Posterior vena cava (tissue), 2 donors: ENCODE results near the gene PLPP2. TPM values are rescaled to one million over a fixed set of nuclear protein-coding genes. Genes with fewer than 3 reads are reported as not detected.

Experiments
- DNase-seq: peaks from one replicate; pipeline ENCODE4 v3.0.0-alpha.2; 2020; ENCODE audit warnings: low spot score
- intact Hi-C, 2 donors: fragments of 100-400 bp; cut with DNase I; formaldehyde crosslinking; loops; one replicate each; pipeline versions ENCODE4 v1.14.1 to v1.14.2; 2022 to 2023
- long read RNA-seq, 2 donors: library from polyadenylated mRNA; unstranded; transcript quantifications; one replicate each; pipeline ENCODE4 v2.0.0, GENCODE V29; 2020 to 2021
- total RNA-seq, 2 donors: library from RNA; stranded (reverse); fragmentation: NEBNext Ultra II Directional; extraction: Animal tissue kit (Norgen Biotek cat#: 25700); gene quantifications; one replicate each; pipeline ENCODE4 v1.2.1, GENCODE V29; 2021
- donor health status: DM: yes; HTN: yes; CAD: no.
- donor health status: DM: yes; HTN: yes; CAD: no.

PLPP2 gene
- total RNA-seq = 1 to 10 TPM in 1 of 2 donors, under 1 TPM in 1; 0.83 to 4.5 TPM
- long read RNA-seq, donor 1, partial matches to known transcripts = 0 of 1 reads
- long read RNA-seq, donor 1, other reads (novel, unspliced or antisense) = 0 of 1 reads
- long read RNA-seq, donor 2, transcript PLPP2-203 (6 exons, 1,383 nt) = major isoform, 10 of 11 reads
- long read RNA-seq, donor 2, partial matches to known transcripts = 0 of 11 reads
- long read RNA-seq, donor 2, other reads (novel, unspliced or antisense) = 0 of 11 reads

DNA sequence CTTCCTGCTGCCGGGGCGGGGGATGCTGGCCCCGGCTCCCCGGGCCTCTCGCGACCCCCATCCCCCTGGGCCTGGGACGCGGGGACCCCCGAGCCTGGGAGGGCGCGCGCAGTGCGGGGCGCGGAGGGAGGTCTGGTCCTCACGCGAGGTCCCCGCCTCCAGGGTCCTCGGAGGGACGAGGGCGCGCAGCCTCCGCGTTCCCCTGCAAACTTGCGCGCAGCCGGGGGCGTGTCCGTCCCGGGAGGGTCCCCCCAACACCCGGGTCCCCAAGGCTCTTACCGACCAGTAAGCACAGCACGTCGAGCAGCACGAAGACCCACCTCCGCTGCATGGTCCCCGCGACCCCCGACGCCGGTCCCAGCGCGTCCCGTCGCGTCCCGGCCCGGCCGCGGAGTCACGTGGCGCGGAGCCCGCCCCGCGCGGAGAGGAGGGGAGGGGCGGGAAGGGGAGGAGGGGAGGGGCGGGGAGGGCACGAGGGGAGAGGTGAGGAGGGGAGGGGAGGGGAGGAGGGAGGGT is at the start of gene PLPP2:
Gene PLPP2 (minus strand): TSS at position 398 of the 516 bp plus-strand sequence. CDS start 67 bp downstream, at position 331.
- intact Hi-C loops = no loop called here
- peak; percentile 74 for DNase-seq

DNA sequence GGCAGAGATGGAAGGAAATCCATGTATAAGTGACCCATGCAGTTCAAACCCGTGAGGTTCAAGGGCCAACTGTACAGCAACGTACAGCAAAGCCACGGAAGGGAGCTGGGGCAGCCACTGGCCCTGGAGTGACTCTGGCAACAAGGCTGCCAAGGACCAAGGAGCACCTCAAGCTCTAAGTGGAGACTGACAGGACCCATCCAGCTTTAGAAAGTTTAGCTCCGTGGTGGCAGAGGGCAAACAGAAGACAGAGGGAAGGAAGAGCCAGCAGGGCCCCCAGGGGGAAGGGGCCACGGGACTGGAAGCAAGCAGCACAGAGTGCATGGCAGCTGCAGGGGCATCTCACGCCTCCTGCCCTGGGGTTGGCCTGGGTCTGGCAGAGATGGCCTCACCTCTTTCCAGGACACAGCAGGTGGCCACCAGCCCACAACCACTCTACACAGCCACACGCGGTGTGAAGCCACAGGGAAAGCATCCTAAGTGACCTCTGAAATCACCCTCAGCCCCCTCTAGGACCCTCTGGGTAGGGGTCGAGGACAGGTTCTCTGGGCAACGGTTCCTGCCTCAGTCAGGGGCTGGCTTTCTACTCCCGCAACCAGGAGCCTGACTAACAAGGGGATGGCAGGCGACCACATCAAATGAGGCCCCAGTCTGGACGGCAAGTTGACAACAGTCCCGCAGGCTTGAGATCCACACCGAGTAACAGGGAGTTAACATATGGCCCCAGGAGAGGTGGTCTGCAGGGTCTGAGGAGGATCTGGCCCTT is 49.6 kb upstream of the PLPP2 start:
- intact Hi-C loops = no loop called here
- DNase-seq = peak; percentile 58

DNA sequence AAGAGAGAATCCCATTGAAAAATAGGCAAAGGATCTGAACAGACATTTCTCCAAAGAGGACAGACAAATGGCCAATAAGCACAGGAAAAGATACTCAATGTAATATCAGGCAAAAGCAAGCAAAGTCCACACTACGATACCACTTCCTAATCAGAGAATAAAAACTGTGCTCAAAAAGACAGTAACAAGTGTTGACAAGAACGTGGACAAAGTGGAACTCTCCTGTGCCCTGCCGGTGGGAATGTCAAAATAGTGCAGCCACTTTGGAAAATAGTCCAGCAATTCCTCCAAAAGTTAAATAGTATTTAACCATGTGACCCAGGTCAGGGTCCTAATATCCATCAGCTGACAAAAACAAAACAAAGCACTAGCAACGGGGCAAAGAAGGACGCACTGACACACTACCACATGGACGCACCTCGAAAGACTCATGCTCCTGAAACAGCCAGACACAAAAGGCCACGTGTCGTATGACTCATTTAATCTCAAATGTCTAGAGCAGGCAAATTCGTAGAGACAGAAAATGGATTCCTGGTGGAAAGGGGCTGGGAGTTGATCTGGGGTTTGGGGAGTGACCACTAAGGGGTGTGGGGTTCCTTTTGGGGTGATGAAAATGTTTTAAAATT is 48.2 kb upstream of the PLPP2 start:
- DNase-seq = peak; percentile 12
- intact Hi-C loops = no loop called here

- intact Hi-C loops = no loop called here
- no peak for DNase-seq
These were observed 47.2 kb upstream of the PLPP2 start for GRCh38 chr19:338421-338820.

DNA sequence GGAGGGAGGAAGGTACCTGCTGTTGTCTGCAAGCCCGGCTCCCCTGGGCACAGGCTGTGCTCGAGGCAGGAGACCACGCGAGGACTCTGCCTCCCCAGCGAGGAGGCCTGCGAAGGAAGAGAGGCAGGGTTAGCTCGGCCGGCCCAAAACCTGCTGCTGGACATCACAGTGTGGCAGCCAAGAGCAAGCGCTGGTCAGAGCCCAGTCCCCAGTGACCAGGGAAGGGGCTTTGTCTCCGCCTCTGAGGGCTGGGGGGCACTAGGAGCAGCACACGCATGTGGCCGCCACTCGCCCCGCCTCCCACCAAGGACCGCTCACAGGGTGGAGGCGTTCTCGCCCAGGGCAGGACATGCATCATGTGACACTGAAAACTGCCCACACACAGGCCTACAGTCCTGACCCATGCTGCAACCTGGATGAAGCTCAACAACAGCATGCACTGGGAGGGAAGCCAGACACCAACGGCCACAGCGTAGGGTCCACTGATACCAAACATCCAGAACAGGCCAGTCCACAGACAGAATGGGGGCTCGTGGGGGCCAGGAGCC is 44.9 kb upstream of the PLPP2 start:
- intact Hi-C loops = no loop called here
- DNase-seq = peak; percentile 67

GRCh38 chr19:335486-336066 is 44.4 kb upstream of the PLPP2 start:
- intact Hi-C loops = no loop called here
- peak; percentile 67 for DNase-seq

- intact Hi-C loops = no loop called here
- no peak for DNase-seq
These were observed 43.9 kb upstream of the PLPP2 start for GRCh38 chr19:335072-335471.

DNA sequence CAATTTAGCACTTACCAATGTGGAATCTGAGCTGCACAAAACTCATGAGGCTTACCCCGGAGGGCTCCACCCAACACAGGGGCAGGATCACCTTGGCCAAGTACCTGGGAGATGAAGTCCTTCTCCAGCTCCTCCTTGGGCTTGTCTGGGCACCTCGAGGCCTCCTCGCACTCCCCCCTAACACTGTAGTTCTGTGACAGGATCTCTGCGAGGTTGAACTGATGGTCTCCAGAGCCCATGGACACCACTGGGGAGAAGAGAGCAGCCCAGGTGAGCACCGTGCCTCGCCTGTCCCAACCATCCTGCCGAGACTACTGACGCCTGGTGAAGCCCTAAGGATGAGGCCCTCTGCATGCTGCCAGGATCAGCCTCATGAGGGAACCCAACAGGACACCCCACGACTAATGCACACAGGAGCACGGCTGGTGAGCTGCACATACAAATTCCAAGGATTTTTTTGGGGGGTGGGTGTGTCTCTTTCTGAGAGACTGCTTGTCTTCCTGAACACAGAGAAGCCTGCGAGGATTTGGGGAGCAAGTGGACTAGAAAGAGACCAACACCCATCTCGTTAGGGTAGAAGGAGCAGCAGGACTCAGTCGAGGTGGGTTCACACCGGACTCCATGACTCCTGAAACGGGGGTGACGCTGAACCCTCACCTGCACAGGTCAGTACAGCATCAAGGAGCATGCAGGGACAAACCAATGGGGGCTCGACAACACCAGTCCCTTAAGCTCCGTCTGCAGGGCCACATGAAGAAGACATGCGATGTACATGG is 43.3 kb upstream of the PLPP2 start:
- intact Hi-C loops = no loop called here
- peak; percentile 31 for DNase-seq

DNA sequence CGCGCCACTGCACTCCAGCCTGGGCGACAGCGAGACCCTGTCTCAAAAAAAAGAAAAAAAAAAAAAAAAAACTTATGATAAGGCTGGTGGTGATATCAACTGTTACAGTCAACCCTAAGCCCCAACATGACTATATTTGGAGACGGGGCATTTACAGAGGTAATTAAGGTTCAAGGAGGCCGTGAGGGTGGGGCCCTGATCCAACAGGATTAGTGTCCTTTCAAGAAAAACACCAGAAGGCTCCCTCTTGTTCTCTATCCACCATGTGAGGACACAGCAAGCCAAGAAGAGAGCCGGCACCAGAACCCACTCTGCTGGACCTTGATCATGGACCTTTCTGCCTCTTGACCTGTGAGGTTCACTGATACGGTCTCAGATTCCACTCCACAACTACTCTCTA is 39.3 kb upstream of the PLPP2 start:
- peak; percentile 44 for DNase-seq
- intact Hi-C loops = no loop called here

DNA sequence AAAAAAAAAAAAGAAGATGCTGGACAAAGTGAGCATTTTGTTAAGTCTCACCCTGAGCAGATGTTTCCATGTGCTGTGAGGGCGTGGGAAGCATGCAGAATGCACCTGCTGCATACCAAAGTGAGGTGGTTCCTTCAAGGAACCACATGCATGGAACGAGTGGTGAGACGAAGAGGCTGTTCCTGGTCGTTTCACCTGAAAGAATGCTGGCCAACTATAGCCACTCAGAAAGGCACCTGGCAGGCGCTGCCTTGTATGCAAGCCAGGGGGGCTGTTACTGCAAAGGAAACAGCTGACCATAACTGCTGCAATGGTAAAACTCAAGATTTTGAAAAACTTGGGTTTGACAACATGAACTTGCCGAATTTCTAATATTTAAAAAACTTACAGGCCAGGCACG is 38.7 kb upstream of the PLPP2 start:
- intact Hi-C loops = no loop called here
- DNase-seq = peak; percentile 34

DNA sequence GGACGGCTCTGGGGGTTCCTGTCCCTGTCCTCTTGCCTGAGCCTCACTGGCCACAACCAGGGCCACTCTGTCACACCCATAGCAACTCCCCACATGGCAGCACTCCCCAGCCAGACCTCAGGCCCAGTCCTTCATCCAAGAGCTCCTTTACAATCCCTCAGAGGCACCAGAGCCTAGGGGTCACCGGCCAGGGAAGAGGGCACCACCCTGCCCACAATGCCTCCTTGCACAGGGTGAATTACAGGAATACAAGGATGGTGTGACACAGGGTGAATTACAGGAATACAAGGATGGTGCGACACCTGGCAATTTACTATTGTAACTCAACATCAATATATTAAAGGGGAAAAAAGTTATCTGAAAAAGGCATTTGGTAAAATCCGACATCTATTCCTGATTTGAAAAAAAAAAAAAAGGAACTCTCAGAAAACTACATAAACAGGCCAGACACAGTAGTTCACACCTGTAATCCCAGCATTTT is 36.9 kb upstream of the PLPP2 start:
- intact Hi-C loops = no loop called here
- DNase-seq = peak; percentile 57

GRCh38 chr19:327291-328024 is 36.3 kb upstream of the PLPP2 start:
- peak; percentile 64 for DNase-seq
- intact Hi-C loops = no loop called here

DNA sequence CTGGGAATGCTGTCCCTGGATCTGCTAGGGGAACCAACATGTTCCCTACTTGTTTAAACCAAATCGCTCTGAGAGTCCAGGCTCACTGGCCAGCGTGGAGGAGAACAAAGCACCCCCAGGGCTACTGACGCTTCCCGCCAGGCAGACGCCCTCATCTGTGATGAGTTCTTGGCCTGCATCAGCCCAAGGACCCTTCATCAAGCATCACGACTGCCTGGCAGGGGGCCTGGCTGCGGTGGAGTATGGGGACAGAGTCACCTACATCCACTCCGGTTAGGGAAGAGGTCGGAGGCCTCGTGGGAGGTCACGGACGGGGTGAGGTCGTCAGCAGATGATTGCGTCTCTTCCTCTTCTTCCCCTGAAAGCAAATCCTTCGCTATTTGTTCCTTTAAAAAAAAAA is 35.7 kb upstream of the PLPP2 start:
- DNase-seq = peak; percentile 66
- intact Hi-C loops = no loop called here

DNA sequence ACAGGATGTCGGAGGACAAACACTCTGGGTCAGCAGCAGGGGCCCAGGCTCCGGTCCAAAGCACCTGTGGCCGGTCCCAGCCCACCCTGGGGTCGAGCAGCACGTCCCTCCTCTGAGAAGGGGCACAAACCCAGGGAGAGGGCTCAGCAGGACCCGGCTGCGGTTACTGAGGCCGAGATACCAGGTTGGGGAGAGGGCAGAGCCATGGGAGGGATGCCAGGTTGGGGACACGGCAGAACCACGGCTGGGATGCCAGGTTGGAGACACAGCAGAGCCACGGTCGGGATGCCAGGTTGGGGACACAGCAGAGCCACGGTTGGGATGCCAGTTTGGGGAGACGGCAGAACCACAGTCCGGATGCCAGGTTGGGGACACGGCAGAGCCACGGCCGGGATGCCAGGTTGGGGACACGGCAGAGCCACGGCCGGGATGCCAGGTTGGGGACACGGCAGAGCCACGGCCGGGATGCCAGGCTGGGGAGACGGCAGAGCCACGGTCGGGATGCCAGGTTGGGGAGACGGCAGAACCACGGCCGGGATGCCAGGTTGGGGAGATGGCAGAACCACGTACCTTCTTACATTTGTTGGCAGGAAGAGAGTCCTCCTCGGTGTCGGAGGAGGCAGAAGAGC is 34.8 kb upstream of the PLPP2 start:
- intact Hi-C loops = no loop called here
- peak; percentile 78 for DNase-seq

- DNase-seq = peak; percentile 79
These were observed 34.2 kb upstream of the PLPP2 start for GRCh38 chr19:325173-325936.

GRCh38 chr19:324716-325115 is 33.5 kb upstream of the PLPP2 start:
- intact Hi-C loops = no loop called here

More at GRCh38 chr19:325173-325936, 34.2 kb upstream of the PLPP2 start:
- intact Hi-C loops = no loop called here

GRCh38 chr19:322616-323015 is 31.4 kb upstream of the PLPP2 start:
- intact Hi-C loops = no loop called here
- peak; percentile 45 for DNase-seq

More at GRCh38 chr19:324716-325115, 33.5 kb upstream of the PLPP2 start:
- DNase-seq = peak; percentile 72
